HCT116 (cell line): ENCODE data around the gene CCDC172.

ENCODE experiments used
- CEBPB ChIP-seq: IDR thresholded peaks from 2 replicates; pipeline ENCODE4 v1.6.1; 2012; ENCODE audit warnings: low read depth
- EGR1 ChIP-seq: IDR thresholded peaks from 2 replicates; pipeline ENCODE4 v1.6.1; 2012; ENCODE audit warnings: low read depth
- ELF1 ChIP-seq: IDR thresholded peaks from 2 replicates; pipeline ENCODE4 v1.6.1; 2012; ENCODE audit warnings: low read depth, borderline replicate concordance
- EZH2 ChIP-seq: fragments of 200-600 bp; sonication (generic); IDR thresholded peaks from 2 replicates; pipeline ENCODE4 v1.6.1; 2017; ENCODE audit warnings: antibody characterized with exemption, mixed run types
- POLR2A ChIP-seq: IDR thresholded peaks from 2 replicates; pipeline ENCODE4 v1.7.0; 2011; ENCODE audit warnings: borderline replicate concordance; ENCODE audit not compliant: insufficient read depth, insufficient read length; ENCODE audit errors: extremely low read depth
- POLR2AphosphoS5 ChIP-seq: IDR thresholded peaks from 2 replicates; pipeline ENCODE4 v1.6.1; 2011; ENCODE audit warnings: mild to moderate bottlenecking, low read depth, low read length, moderate library complexity
- SIN3A ChIP-seq: IDR thresholded peaks from 2 replicates; pipeline ENCODE4 v1.6.1; 2012; ENCODE audit warnings: low read depth
- TCF7L2 ChIP-seq: IDR thresholded peaks from 2 replicates; pipeline ENCODE4 v1.7.0; 2011; ENCODE audit warnings: borderline replicate concordance, inconsistent platforms; ENCODE audit not compliant: insufficient read depth, insufficient read length; ENCODE audit errors: extremely low read depth
- YY1 ChIP-seq: IDR thresholded peaks from 2 replicates; pipeline ENCODE4 v1.6.1; 2011; ENCODE audit warnings: low read length, low read depth, moderate library complexity, mild to moderate bottlenecking; ENCODE audit not compliant: insufficient replicate concordance; ENCODE audit errors: extremely low read depth
- TF ChIP-seq, protein P1 (sequence below), 3 experiments: fragments of 200-600 bp in 1 of 3; sonication (generic) in 1 of 3; IDR thresholded peaks in 2 of 3; conservative IDR thresholded peaks in 1 of 3; 2 replicates each; pipeline ENCODE4 v1.5.1; 2012 to 2017; ENCODE audit warnings: low read depth in 2 of 3, low read length in 2 of 3, antibody characterized with exemption in 1 of 3, borderline replicate concordance in 1 of 3, control low read depth in 1 of 3, mild to moderate bottlenecking in 1 of 3, mixed read lengths in 1 of 3, mixed run types in 1 of 3, moderate library complexity in 1 of 3; ENCODE audit not compliant: insufficient read depth in 1 of 3
- TF ChIP-seq, protein P2 (sequence below): IDR thresholded peaks from 2 replicates; pipeline ENCODE4 v1.6.1; 2012
- TF ChIP-seq, protein P3 (sequence below): IDR thresholded peaks from 2 replicates; pipeline ENCODE4 v1.6.1; 2011; ENCODE audit warnings: mild to moderate bottlenecking, low read length, moderate library complexity; ENCODE audit not compliant: insufficient replicate concordance; ENCODE audit errors: extremely low read depth
- TF ChIP-seq, protein P4 (sequence below): IDR thresholded peaks from 2 replicates; pipeline ENCODE4 v1.6.1; 2012; ENCODE audit warnings: low read depth

DNA sequence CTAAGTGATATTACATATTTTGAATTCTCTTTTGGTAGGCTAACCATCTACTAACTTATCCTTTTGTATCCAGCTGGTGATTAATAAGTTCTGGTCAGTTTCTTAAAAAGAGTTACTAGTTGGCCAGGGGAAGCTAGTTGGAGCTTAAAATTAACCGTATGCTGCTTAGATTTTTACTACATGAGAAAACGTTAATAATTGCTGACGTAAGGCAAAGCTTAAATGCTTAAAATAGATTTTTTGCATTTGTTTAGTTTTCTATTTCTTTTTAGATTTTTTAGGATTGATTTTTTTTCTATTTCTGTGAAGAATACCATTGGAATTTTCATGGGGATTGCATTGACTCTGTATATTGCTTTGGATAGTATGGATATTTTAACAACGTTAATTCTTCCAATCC is 32.6 kb downstream of the CCDC172 start:
- no peak for TF ChIP-seq POLR2A
- TF ChIP-seq, protein P1, sequence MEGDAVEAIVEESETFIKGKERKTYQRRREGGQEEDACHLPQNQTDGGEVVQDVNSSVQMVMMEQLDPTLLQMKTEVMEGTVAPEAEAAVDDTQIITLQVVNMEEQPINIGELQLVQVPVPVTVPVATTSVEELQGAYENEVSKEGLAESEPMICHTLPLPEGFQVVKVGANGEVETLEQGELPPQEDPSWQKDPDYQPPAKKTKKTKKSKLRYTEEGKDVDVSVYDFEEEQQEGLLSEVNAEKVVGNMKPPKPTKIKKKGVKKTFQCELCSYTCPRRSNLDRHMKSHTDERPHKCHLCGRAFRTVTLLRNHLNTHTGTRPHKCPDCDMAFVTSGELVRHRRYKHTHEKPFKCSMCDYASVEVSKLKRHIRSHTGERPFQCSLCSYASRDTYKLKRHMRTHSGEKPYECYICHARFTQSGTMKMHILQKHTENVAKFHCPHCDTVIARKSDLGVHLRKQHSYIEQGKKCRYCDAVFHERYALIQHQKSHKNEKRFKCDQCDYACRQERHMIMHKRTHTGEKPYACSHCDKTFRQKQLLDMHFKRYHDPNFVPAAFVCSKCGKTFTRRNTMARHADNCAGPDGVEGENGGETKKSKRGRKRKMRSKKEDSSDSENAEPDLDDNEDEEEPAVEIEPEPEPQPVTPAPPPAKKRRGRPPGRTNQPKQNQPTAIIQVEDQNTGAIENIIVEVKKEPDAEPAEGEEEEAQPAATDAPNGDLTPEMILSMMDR (IDR thresholded peaks at IDR 0.05 in 2 of 3, conservative IDR thresholded peaks at IDR 0.05 in 1 of 3; ENCODE audit: borderline replicate concordance in 1 of 3, insufficient read depth in 1 of 3, low read depth in 2 of 3, low read length in 2 of 3), result no peak
- TF ChIP-seq, protein P2, sequence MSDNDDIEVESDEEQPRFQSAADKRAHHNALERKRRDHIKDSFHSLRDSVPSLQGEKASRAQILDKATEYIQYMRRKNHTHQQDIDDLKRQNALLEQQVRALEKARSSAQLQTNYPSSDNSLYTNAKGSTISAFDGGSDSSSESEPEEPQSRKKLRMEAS, result no peak
- TF ChIP-seq POLR2AphosphoS5, result no peak
- TF ChIP-seq TCF7L2, result no peak
- no peak for TF ChIP-seq YY1
- TF ChIP-seq, protein P3, sequence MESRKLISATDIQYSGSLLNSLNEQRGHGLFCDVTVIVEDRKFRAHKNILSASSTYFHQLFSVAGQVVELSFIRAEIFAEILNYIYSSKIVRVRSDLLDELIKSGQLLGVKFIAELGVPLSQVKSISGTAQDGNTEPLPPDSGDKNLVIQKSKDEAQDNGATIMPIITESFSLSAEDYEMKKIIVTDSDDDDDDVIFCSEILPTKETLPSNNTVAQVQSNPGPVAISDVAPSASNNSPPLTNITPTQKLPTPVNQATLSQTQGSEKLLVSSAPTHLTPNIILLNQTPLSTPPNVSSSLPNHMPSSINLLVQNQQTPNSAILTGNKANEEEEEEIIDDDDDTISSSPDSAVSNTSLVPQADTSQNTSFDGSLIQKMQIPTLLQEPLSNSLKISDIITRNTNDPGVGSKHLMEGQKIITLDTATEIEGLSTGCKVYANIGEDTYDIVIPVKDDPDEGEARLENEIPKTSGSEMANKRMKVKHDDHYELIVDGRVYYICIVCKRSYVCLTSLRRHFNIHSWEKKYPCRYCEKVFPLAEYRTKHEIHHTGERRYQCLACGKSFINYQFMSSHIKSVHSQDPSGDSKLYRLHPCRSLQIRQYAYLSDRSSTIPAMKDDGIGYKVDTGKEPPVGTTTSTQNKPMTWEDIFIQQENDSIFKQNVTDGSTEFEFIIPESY, result no peak
- no peak for TF ChIP-seq CEBPB
- no peak for TF ChIP-seq EGR1
- no peak for TF ChIP-seq SIN3A
- TF ChIP-seq EZH2, result no peak
- no peak for TF ChIP-seq ELF1
- TF ChIP-seq, protein P4, sequence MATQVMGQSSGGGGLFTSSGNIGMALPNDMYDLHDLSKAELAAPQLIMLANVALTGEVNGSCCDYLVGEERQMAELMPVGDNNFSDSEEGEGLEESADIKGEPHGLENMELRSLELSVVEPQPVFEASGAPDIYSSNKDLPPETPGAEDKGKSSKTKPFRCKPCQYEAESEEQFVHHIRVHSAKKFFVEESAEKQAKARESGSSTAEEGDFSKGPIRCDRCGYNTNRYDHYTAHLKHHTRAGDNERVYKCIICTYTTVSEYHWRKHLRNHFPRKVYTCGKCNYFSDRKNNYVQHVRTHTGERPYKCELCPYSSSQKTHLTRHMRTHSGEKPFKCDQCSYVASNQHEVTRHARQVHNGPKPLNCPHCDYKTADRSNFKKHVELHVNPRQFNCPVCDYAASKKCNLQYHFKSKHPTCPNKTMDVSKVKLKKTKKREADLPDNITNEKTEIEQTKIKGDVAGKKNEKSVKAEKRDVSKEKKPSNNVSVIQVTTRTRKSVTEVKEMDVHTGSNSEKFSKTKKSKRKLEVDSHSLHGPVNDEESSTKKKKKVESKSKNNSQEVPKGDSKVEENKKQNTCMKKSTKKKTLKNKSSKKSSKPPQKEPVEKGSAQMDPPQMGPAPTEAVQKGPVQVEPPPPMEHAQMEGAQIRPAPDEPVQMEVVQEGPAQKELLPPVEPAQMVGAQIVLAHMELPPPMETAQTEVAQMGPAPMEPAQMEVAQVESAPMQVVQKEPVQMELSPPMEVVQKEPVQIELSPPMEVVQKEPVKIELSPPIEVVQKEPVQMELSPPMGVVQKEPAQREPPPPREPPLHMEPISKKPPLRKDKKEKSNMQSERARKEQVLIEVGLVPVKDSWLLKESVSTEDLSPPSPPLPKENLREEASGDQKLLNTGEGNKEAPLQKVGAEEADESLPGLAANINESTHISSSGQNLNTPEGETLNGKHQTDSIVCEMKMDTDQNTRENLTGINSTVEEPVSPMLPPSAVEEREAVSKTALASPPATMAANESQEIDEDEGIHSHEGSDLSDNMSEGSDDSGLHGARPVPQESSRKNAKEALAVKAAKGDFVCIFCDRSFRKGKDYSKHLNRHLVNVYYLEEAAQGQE, result no peak
